Large intestine (tissue), 3 donors: ENCODE measurements around the gene C3orf49. TPM values are rescaled to one million over a fixed set of nuclear protein-coding genes. Genes with fewer than 3 reads are reported as not detected.

ENCODE experiments used
- DNase-seq, 2 donors: peaks; one replicate each; pipeline versions ENCODE4 v3.0.0 to v3.0.0-alpha.2; 2013
- H3K27ac ChIP-seq: one replicate; pipeline ENCODE4 v1.5.1; 2013; ENCODE audit warnings: low read length
- H3K27me3 ChIP-seq: 2 replicates; pipeline ENCODE4 v1.6.1; 2013; ENCODE audit warnings: low read length; ENCODE audit not compliant: control insufficient read depth, insufficient read depth
- H3K36me3 ChIP-seq: 2 replicates; pipeline ENCODE4 v1.6.1; 2013; ENCODE audit warnings: low read length; ENCODE audit not compliant: control insufficient read depth, insufficient read depth
- H3K4me1 ChIP-seq: one replicate; pipeline ENCODE4 v1.6.1; 2013; ENCODE audit warnings: low read length; ENCODE audit not compliant: control insufficient read depth, insufficient read depth
- H3K4me3 ChIP-seq: one replicate; pipeline ENCODE4 v1.5.1; 2013; ENCODE audit warnings: low read length
- H3K9me3 ChIP-seq: one replicate; pipeline ENCODE4 v1.6.1; 2013; ENCODE audit warnings: mild to moderate bottlenecking, low read depth, low read length, moderate library complexity; ENCODE audit not compliant: control insufficient read depth
- WGBS: methylation state at CpG from one replicate; pipeline ENCODE4 v1.1.5; 2013; ENCODE audit warnings: low lambda C conversion rate; ENCODE audit not compliant: insufficient coverage; 5-methylcytosine and 5-hydroxymethylcytosine counted together
- polyA plus RNA-seq: library from polyadenylated mRNA; unstranded; fragments of 120-200 nt; gene quantifications from one replicate; pipeline ENCODE4 v1.2.1, GENCODE V29; 2013

C3orf49 gene
- polyA plus RNA-seq, 1 donor = 0.33 TPM

DNA sequence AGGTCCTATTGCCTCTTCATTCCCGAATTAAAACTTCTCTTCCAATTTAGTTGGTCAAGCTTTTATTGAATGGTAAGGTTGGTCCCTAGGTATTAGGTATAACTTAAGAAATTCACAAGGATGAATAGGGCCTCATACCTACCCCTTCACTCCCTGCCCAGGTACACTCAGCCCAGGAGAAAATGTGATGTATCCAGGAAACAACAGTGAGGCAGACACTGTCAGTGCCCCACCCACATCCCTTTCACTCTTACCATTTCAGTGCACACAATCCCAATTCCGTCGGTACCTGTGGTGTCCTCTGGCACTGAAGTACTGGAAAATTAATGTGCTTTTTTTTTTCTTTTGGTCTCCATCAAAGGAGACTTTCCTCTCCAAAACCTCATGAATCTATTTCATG is 10.5 kb upstream of the C3orf49 start:
- H3K27ac ChIP-seq = no peak overlapping the region

DNA sequence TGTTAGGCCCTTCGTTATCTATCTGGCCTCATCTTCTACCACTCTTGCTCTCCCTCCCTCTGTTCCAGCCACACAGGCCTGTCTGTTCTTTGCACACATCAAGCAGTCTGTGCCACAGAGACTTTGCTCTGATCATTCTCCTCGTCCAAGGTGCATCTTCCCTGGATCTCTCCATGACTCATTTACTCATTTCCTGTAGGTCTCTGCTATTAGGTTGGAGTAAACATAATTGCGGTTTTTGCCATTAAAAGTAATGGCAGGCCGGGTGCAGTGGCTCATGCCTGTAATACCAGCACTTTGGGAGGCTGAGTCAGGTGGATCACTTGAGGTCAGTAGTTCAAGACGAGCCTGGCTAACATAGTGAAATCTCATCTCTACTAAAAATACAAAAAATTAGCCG is 9.5 kb upstream of the C3orf49 start:
- WGBS = no CpG with 5 or more reads among the region's 6 CpGs
- no peaks in the 10 kb centered on the region for H3K4me1 ChIP-seq

More for the DNA sequence above, 10.5 kb upstream of the C3orf49 start:
- H3K36me3 ChIP-seq = no peaks in the 10 kb centered on the region
- no peak overlapping the region for H3K4me3 ChIP-seq
- no peak for DNase-seq
- WGBS = 86% methylated on average over 2 of the region's 3 CpGs
- no peaks in the 10 kb centered on the region for H3K27me3 ChIP-seq
- no peaks in the 10 kb centered on the region for H3K9me3 ChIP-seq
- H3K4me1 ChIP-seq = no peaks in the 10 kb centered on the region

DNA sequence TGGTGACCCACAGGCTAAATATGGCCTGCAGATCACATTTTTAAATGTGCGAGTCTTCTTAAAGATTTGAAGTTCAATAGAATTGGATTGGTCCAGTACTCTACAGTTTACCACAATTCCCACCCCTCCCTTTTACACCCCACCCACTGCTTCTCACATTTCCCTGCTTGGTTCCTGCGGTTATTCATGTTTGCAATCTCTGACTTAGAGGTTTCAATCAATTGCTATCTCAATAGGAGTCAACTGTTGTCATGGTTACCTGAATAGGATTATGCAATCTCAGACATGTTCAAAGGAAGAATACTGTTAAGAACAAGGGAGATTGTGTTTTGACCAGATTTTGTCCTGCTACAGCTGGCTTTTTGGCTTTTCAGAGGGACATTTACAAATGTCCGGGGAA is 4.9 kb upstream of the C3orf49 start:
- Histone ChIP-seq H3K27me3 (no peaks in the 10 kb centered on the region), H3K27ac (no peak overlapping the region), H3K4me1 (no peaks in the 10 kb centered on the region), H3K4me3 (no peak overlapping the region), H3K9me3 (no peaks in the 10 kb centered on the region), H3K36me3 (no peaks in the 10 kb centered on the region)
- peak in 1 of 2 donors; percentile 3 for DNase-seq
- WGBS = 25% methylated on average over 1 of the region's 3 CpGs

More for the DNA sequence above, 9.5 kb upstream of the C3orf49 start:
- no peaks in the 10 kb centered on the region for H3K9me3 ChIP-seq
- H3K27me3 ChIP-seq = no peaks in the 10 kb centered on the region
- no peaks in the 10 kb centered on the region for H3K36me3 ChIP-seq
- peak; percentile 9 to 36 for DNase-seq
- no peak overlapping the region for H3K27ac ChIP-seq
- H3K4me3 ChIP-seq = no peak overlapping the region

DNA sequence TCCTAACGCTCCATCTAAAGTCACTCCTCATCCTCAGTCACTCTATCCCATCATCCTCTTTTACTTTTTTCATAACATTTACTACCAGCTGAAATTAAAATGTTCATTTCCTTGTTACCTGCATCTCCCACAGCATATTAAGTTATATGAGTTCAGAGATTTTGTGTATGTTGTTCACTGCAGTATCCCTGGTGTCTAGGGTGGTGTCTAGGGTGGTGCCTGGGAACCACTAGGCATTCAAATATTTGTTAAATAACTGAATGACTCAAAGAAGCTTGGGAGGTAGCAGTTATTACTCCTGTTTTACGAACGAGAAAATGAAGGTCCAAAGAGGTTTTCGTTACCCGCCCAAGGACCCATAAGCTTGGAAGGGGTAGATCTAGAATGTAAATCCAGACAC is 1.9 kb upstream of the C3orf49 start:
- 100% methylated on average over 1 of the region's 5 CpGs for WGBS
- Histone ChIP-seq H3K4me3 (no peak overlapping the region), H3K36me3 (no peaks in the 10 kb centered on the region), H3K27me3 (no peaks in the 10 kb centered on the region), H3K9me3 (no peaks in the 10 kb centered on the region), H3K4me1 (no peaks in the 10 kb centered on the region), H3K27ac (no peak overlapping the region)
- no peak for DNase-seq

DNA sequence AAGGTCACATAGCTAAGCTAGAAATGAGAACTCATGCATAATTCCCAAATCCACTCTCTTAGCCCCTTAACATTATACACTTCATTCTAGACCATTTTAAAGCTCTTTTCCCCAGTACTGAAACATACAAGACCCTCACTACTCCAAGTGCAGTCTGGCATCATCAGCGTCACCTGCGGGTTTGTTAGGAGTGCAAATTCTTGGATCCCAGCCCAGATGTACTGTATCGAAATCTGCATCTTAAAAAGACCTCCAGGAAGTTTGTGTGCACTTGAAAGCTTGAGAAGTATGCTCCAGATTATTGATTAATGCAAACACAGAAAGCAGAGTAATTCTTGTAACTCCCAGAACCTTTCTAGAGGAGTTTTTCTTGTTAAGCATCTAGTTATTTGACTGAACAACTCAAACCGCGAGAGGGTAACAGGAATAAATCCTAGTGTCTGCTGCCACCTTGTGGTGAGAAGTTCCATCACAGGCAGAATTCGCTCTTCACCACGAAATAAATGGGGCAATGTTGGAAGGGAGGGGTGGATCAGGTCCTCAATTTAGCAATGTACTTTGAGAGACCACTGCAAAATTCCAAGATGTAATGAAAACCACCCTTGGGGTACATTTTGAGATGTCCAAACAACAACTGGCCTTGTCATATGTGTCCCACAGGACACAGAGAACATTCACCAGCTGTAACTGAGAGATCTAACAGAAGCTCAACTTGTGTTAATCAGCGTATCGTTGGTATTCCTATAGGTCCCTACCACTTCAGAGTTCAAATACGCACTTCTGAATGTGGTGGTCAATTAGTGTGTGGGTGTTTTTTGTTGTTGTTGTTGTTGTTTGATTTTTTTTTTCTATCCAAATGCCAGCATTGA is 583 bp upstream of the C3orf49 start:
- WGBS = 92% methylated on average over 2 of the region's 10 CpGs
- Histone ChIP-seq H3K9me3 (no peaks in the 10 kb centered on the region), H3K4me3 (no peak overlapping the region), H3K27me3 (no peaks in the 10 kb centered on the region), H3K27ac (no peak overlapping the region), H3K36me3 (no peaks in the 10 kb centered on the region), H3K4me1 (no peaks in the 10 kb centered on the region)
- peak; percentile 23 to 41 for DNase-seq

DNA sequence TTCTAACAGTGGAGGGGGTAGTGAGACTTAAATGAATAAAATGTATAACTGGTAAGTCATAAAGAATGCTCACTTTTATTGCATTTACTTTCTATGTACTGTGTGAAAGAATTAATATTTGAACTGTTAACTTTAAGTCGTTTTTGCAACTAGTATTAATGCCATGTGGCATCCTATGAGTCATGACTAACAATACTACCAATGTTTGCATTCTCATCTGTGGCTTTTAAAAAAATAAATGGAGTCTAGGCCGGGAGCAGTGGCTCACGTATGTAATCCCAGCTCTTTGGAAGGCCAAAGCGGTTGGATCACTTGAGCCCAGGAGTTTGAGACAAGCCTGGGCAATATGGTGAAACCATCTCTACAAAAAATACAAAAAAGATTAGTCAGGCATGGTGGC is 5.2 kb downstream of the C3orf49 start:
- H3K4me1 ChIP-seq = no peaks in the 10 kb centered on the region

DNA sequence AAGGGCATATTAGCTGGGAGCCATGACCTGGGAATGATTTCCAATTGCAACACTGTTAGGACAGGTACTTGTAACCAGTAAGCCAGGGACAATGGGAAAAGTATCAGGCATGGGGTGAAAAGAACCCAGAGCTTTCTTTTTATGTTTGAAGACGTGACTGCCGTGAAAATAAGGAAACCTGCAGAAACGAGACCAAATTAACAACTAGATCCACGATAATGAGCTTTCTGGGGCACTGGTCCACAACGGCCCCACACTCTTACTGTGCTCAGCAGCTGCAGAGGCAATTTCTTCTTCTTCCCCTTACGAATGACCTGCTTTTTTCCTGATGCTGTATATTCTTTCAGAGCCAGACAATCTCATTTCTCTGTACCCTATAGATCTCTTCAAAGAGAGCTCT is 11.4 kb downstream of the C3orf49 start:
- no peak overlapping the region for H3K4me3 ChIP-seq
- H3K27ac ChIP-seq = no peak overlapping the region
- H3K36me3 ChIP-seq = peaks cover 42% of the 10 kb centered on the region
- no peaks in the 10 kb centered on the region for H3K27me3 ChIP-seq
- DNase-seq = no peak
- H3K9me3 ChIP-seq = no peaks in the 10 kb centered on the region
- 100% methylated on average over 2 of the region's 6 CpGs for WGBS
- H3K4me1 ChIP-seq = no peaks in the 10 kb centered on the region

More for the DNA sequence above, 5.2 kb downstream of the C3orf49 start:
- Histone ChIP-seq H3K27me3 (no peaks in the 10 kb centered on the region), H3K36me3 (peaks cover 6% of the 10 kb centered on the region), H3K9me3 (no peaks in the 10 kb centered on the region), H3K4me3 (no peak overlapping the region), H3K27ac (no peak overlapping the region)
- no CpG with 5 or more reads among the region's 4 CpGs for WGBS
- no peak for DNase-seq

DNA sequence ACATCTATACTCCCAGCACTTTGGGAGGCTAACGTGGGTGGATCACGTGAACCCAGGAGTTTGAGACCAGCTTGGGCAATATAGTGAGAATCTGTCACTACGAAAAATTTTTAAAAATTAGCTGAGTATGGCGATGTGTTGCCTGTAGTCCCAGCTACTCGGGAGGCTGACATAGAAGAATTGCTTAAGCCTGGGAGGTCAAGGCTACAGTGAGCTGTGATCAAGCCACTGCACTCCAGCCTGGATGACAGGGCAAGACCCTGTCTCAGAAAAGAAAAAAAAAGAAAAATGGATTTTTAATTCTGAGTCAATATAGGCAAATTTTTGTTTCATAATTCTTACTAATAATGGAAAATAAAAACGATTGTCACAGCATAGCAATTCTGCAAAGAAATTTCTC is 13.3 kb downstream of the C3orf49 start:
- no peak overlapping the region for H3K4me3 ChIP-seq

DNA sequence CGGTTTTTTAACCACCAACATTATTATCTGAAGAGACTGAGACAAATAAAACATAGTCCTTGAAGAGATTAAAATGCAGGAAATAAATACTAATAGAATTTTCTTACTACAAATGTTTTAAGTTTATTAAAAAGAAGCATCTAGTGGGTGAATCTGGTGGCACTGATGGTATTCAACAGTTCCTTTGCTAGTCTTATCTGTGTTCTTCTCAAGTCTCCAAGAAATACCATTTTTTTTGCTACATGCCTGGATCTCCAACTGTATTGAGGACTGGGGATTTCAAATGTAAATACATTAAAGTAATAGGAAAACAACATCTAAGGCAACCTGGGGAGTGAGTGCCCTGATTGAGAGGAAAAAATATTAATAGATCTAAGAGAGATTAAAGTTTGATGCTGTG is 22.6 kb downstream of the C3orf49 start:
- WGBS = 0% methylated on average over 1 of the region's 1 CpG
- H3K27ac ChIP-seq = no peak overlapping the region
- H3K36me3 ChIP-seq = no peaks in the 10 kb centered on the region
- no peaks in the 10 kb centered on the region for H3K4me1 ChIP-seq
- DNase-seq = no peak
- no peak overlapping the region for H3K4me3 ChIP-seq
- H3K9me3 ChIP-seq = no peaks in the 10 kb centered on the region
- H3K27me3 ChIP-seq = no peaks in the 10 kb centered on the region

More for the DNA sequence above, 13.3 kb downstream of the C3orf49 start:
- no peak for DNase-seq
- no peak overlapping the region for H3K27ac ChIP-seq
- 94% methylated on average over 3 of the region's 6 CpGs for WGBS
- no peaks in the 10 kb centered on the region for H3K27me3 ChIP-seq
- no peaks in the 10 kb centered on the region for H3K9me3 ChIP-seq
- peaks cover 42% of the 10 kb centered on the region for H3K36me3 ChIP-seq
- no peaks in the 10 kb centered on the region for H3K4me1 ChIP-seq

DNA sequence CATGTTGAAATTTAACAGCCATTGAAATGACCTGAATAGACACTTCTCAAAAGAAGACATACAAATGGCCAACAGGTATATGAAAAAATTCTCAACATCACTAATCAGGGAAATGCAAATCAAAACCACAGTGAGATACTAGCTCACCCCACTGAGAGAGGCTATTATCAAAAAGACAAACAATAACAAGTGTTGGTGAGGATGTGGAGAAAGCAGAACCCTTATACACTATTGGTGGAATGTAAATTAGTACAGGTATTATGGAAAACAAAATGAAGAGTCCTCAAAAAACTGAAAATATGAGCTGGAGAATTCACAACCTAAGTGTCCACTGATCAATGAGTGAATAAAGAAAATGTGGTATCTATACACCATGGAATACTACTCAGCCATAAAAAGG is 23.0 kb downstream of the C3orf49 start:
- Histone ChIP-seq H3K4me3 (no peak overlapping the region), H3K36me3 (no peaks in the 10 kb centered on the region)

DNA sequence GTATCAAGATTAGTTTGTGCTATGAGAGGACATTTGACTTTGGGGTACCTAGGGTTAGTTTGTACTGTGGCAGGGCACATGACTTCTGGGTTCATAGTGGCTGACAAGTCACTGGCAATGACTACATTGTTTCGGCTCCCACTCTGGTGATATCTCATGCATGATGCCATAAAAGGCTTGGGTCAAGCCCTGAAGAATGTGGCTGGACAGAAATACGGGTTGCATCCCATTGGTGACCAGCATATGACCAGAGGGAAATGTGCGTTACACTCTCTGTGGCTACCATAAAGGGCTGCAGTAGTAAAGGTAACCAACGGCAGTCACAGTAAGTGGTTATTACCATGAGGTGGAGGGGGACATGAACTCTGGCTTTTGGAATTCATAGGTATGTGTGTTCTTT is 26.1 kb downstream of the C3orf49 start:
- WGBS = no CpG with 5 or more reads among the region's 4 CpGs
- no peak overlapping the region for H3K4me3 ChIP-seq
- DNase-seq = no peak
- H3K27ac ChIP-seq = no peak overlapping the region
- H3K27me3 ChIP-seq = no peaks in the 10 kb centered on the region
- no peaks in the 10 kb centered on the region for H3K9me3 ChIP-seq
- no peaks in the 10 kb centered on the region for H3K36me3 ChIP-seq
- H3K4me1 ChIP-seq = no peaks in the 10 kb centered on the region

More for the DNA sequence above, 23.0 kb downstream of the C3orf49 start:
- H3K27ac ChIP-seq = no peak overlapping the region
- H3K4me1 ChIP-seq = no peaks in the 10 kb centered on the region
- H3K9me3 ChIP-seq = no peaks in the 10 kb centered on the region
- no peak for DNase-seq
- no peaks in the 10 kb centered on the region for H3K27me3 ChIP-seq
